DND-41 (cell line): ENCODE results near the gene HRH1.

Source experiments
- ATAC-seq: fragments of 200-7000 bp; cut with Tn5 transposase; 3 replicates; pipeline ENCODE4 v1.9.1; 2021; ENCODE audit warnings: low read depth; ENCODE audit not compliant: insufficient read depth
- DNase-seq: peaks from one replicate; pipeline ENCODE4 v3.0.0-alpha.2; 2020
- H2AFZ ChIP-seq: 2 replicates; pipeline ENCODE4 v1.6.0; 2012; ENCODE audit warnings: low read depth, low read length
- H3K27ac ChIP-seq: 2 replicates; pipeline ENCODE4 v1.5.1; 2012; ENCODE audit warnings: low read length, inconsistent platforms
- H3K27me3 ChIP-seq: fragments of 200-600 bp; sonication (generic); 2 replicates; pipeline ENCODE4 v1.6.0; 2012; ENCODE audit warnings: low read length, mild to moderate bottlenecking, inconsistent platforms; ENCODE audit not compliant: insufficient read depth, poor library complexity
- H3K36me3 ChIP-seq: 2 replicates; pipeline ENCODE4 v1.5.1; 2012; ENCODE audit warnings: low read length, inconsistent platforms; ENCODE audit not compliant: insufficient read depth
- H3K4me1 ChIP-seq: 2 replicates; pipeline ENCODE4 v1.5.1; 2012; ENCODE audit warnings: mild to moderate bottlenecking, low read length; ENCODE audit not compliant: insufficient read depth
- H3K4me2 ChIP-seq: 2 replicates; pipeline ENCODE4 v1.6.0; 2012; ENCODE audit warnings: mild to moderate bottlenecking, moderate library complexity, low read length, inconsistent platforms; ENCODE audit not compliant: insufficient read depth
- H3K4me3 ChIP-seq, 2 experiments: fragments of 200-600 bp in 1 of 2; shearing (Covaris generic) in 1 of 2; 2 replicates each; pipeline ENCODE4 v1.5.1; 2012 to 2016; ENCODE audit warnings: inconsistent platforms in 2 of 2, low read length in 2 of 2, mild to moderate bottlenecking in 2 of 2, low read depth in 1 of 2, moderate library complexity in 1 of 2
- H3K79me2 ChIP-seq: 2 replicates; pipeline ENCODE4 v1.6.0; 2012; ENCODE audit warnings: low read length, inconsistent platforms; ENCODE audit not compliant: insufficient read depth
- H3K9ac ChIP-seq: 2 replicates; pipeline ENCODE4 v1.6.0; 2012; ENCODE audit warnings: low read depth, mild to moderate bottlenecking, inconsistent platforms, low read length, moderate library complexity
- H3K9me3 ChIP-seq: 2 replicates; pipeline ENCODE4 v1.5.1; 2012; ENCODE audit warnings: low read length, moderate library complexity, mild to moderate bottlenecking, inconsistent platforms; ENCODE audit not compliant: insufficient read depth, severe bottlenecking
- H4K20me1 ChIP-seq: 2 replicates; pipeline ENCODE4 v1.6.0; 2012; ENCODE audit warnings: low read length; ENCODE audit not compliant: insufficient read depth
- CTCF ChIP-seq: IDR thresholded peaks from 2 replicates; pipeline ENCODE4 v1.5.1; 2012; ENCODE audit warnings: borderline replicate concordance, low read length, moderate library complexity, mild to moderate bottlenecking; ENCODE audit not compliant: poor library complexity, severe bottlenecking; ENCODE audit errors: extremely low read depth
- EZH2 ChIP-seq: IDR thresholded peaks from 3 replicates; pipeline ENCODE4 v1.6.1; 2012; ENCODE audit warnings: borderline replicate concordance, low read depth, mild to moderate bottlenecking, moderate library complexity, low read length, inconsistent platforms; ENCODE audit not compliant: severe bottlenecking

HRH1 gene

DNA sequence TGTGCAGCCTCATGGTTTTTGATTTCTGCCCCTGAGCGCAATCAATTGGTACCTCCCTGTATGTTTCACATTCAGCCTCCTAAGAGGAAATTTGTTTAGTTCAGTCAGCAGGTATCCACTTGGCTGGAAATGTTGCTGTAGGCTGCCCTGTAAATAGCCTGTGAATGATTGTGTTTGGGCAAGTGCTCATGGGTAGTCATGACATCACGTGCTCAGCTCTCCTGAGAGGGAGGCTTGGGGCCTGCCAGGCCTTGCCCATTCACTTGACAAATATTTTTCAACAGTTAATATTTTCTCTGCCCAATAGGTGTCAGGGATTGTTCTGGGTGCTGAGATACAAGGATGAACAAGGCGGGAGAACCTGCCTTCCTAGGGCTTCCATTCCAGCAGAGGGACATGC lies 13.3 kb downstream of the HRH1 start:
- H2AFZ ChIP-seq, result no peak overlapping the region
- H4K20me1 ChIP-seq, result no peaks in the 10 kb centered on the region
- no peaks in the 10 kb centered on the region for H3K9me3 ChIP-seq
- no peak for TF ChIP-seq CTCF
- no peak for TF ChIP-seq EZH2
- H3K79me2 ChIP-seq, result no peaks in the 10 kb centered on the region
- no peak overlapping the region for H3K4me2 ChIP-seq
- H3K4me1 ChIP-seq, result no peaks in the 10 kb centered on the region
- H3K27me3 ChIP-seq, result peaks cover 5% of the 10 kb centered on the region
- DNase-seq, result no peak
- no peak for ATAC-seq
- no peaks in the 10 kb centered on the region for H3K36me3 ChIP-seq
- H3K4me3 ChIP-seq, result no peak overlapping the region
- no peak overlapping the region for H3K9ac ChIP-seq
- no peak overlapping the region for H3K27ac ChIP-seq

DNA sequence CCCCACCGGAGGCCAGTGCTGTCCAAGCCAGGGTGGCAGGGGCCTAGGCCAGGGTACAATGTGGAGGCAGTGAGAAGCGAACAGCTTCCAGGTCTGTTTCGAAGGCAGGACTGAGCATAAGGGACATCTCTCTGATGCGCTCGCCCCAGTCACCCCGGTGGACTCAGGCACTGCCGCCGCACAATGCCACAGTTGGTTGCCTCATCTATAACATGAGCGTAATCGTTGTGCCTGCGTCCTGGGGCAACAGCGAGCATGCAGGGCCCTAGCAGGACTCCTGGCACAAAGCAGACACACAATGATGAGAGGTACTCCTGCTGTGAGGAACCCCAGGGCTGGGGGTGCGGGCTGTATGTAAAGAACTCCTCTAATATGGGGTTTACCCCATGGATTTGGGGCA lies 14.1 kb downstream of the HRH1 start:
- ATAC-seq (no peak), DNase-seq (no peak)
- Histone ChIP-seq H3K36me3 (no peaks in the 10 kb centered on the region), H4K20me1 (no peaks in the 10 kb centered on the region), H3K27ac (no peak overlapping the region), H3K9me3 (no peaks in the 10 kb centered on the region), H3K79me2 (no peaks in the 10 kb centered on the region), H2AFZ (no peak overlapping the region), H3K4me1 (no peaks in the 10 kb centered on the region), H3K9ac (no peak overlapping the region), H3K4me2 (no peak overlapping the region), H3K4me3 (no peak overlapping the region), H3K27me3 (peaks cover 3% of the 10 kb centered on the region)
- TF ChIP-seq EZH2, result no peak
- no peak for TF ChIP-seq CTCF

DNA sequence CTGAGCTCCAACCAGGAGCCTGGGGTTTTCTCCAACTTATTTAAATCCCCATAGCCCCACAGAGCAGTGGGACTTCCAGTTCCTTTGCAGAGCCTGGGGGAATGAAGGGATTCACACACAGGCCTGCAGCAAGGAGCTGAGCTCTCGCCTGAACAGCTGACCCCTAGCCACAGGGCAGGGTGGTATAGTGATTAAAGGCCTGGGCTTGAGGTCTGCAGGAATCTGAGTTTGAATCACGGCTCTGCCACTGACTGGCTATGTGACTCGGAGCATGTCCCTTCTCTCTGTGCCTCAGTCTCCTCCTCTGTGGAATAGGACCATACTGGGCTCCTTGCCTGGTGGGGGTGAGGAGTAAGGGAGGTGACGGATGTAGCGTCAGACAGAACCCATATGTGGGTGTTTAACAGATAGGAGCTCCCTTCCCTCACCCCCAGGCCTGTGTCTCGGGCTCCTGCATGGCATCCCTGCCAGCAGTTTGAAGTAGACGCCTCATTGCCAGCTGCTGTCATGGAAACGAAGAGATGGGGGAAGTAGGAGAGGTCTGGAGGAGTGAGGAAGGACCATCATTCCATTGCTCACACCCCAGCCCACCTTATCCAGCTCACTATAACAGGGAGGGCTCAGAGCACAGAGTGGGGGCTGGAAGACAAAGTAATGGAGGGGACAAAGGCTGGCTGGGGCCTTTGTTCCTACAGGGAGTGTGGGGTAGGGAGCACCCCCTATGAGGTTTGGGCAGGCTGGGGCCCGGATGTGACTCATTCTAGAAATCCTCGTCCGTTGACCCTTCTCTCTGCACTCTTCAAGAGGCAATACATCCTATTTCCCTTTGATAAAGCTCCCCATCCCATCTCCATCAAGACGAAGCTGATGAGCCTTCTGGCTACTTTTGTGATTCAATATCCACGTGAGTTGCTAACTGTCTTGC lies 14.8 kb downstream of the HRH1 start:
- H3K4me3 ChIP-seq, result no peak overlapping the region
- no peak overlapping the region for H3K9ac ChIP-seq
- H3K9me3 ChIP-seq, result no peaks in the 10 kb centered on the region
- TF ChIP-seq EZH2 (no peak), CTCF (no peak)
- no peaks in the 10 kb centered on the region for H3K4me1 ChIP-seq
- peaks cover 3% of the 10 kb centered on the region for H3K27me3 ChIP-seq
- ATAC-seq (no peak), DNase-seq (no peak)
- H3K36me3 ChIP-seq, result no peaks in the 10 kb centered on the region
- no peak overlapping the region for H2AFZ ChIP-seq
- no peak overlapping the region for H3K27ac ChIP-seq
- no peaks in the 10 kb centered on the region for H4K20me1 ChIP-seq
- H3K79me2 ChIP-seq, result no peaks in the 10 kb centered on the region
- no peak overlapping the region for H3K4me2 ChIP-seq
